IMR-90 (cell line): ENCODE results near the gene IRAK3. TPM values are rescaled to one million over a fixed set of nuclear protein-coding genes. Genes with fewer than 3 reads are reported as not detected.

Source experiments
- ATAC-seq: fragments of 200-7000 bp; cut with Tn5 transposase; 2 replicates; pipeline ENCODE4 v1.9.1; 2020; ENCODE audit warnings: low read depth, mild to moderate bottlenecking, moderate library complexity
- BruUV-seq: library from RNA; stranded (reverse); fragments of 400-500 nt; replicated peaks from 2 replicates; lab custom pipeline; 2021; lab: Mats Ljungman, UMichigan
- CTCF ChIA-PET: fragments of 300-600 bp; formaldehyde crosslinking; extraction: SDS; loops from one replicate; lab custom pipeline; 2021; ENCODE audit warnings: antibody characterized with exemption; lab: Yijun Ruan, JAX
- POLR2A ChIA-PET: fragments of 300-600 bp; sonication (Branson Sonifier 250); formaldehyde crosslinking; loops from one replicate; lab custom pipeline; 2022; ENCODE audit warnings: antibody characterized with exemption; ENCODE audit not compliant: unreplicated experiment; lab: Charles Lee
- DNase-seq: peaks from one replicate; pipeline ENCODE4 v3.0.0; 2013
- H2AFZ ChIP-seq: replicated peaks from 2 replicates; pipeline ENCODE3; 2013; ENCODE audit warnings: low read length, mild to moderate bottlenecking; ENCODE audit not compliant: poor library complexity
- H2AK5ac ChIP-seq: 2 replicates; pipeline ENCODE4 v1.6.1; 2013; ENCODE audit warnings: low read depth, low read length, inconsistent platforms
- H2AK9ac ChIP-seq: replicated peaks from 2 replicates; pipeline ENCODE3; 2013; ENCODE audit warnings: mild to moderate bottlenecking, low read depth, low read length, moderate library complexity; ENCODE audit not compliant: poor library complexity
- H2BK120ac ChIP-seq: 2 replicates; pipeline ENCODE4 v1.6.1; 2013; ENCODE audit warnings: low read depth, low read length, inconsistent platforms
- H2BK15ac ChIP-seq: 3 replicates; pipeline ENCODE4 v1.6.1; 2013; ENCODE audit warnings: low read depth, low read length, inconsistent platforms
- H2BK20ac ChIP-seq: 2 replicates; pipeline ENCODE4 v1.6.1; 2013; ENCODE audit warnings: low read depth, mild to moderate bottlenecking, inconsistent platforms, low read length, moderate library complexity
- H2BK5ac ChIP-seq: 2 replicates; pipeline ENCODE4 v1.6.1; 2013; ENCODE audit warnings: mild to moderate bottlenecking, low read depth, low read length, inconsistent platforms; ENCODE audit not compliant: poor library complexity, severe bottlenecking
- H3K14ac ChIP-seq: replicated peaks from 2 replicates; pipeline ENCODE4 v1.6.1; 2013; ENCODE audit warnings: low read depth, low read length, inconsistent platforms
- H3K18ac ChIP-seq: 2 replicates; pipeline ENCODE4 v1.6.1; 2013; ENCODE audit warnings: low read depth, low read length, control low read depth
- H3K23ac ChIP-seq: 2 replicates; pipeline ENCODE4 v1.6.1; 2013; ENCODE audit warnings: low read depth, low read length, inconsistent platforms
- H3K27ac ChIP-seq: 2 replicates; pipeline ENCODE4 v1.5.1; 2013; ENCODE audit warnings: mild to moderate bottlenecking, control low read depth, low read length; ENCODE audit not compliant: insufficient read depth
- H3K27me3 ChIP-seq: 2 replicates; pipeline ENCODE4 v1.6.1; 2013; ENCODE audit warnings: low read length; ENCODE audit not compliant: control insufficient read depth, insufficient read depth
- H3K36me3 ChIP-seq: 2 replicates; pipeline ENCODE4 v1.6.1; 2013; ENCODE audit warnings: low read length, mixed read lengths; ENCODE audit not compliant: control insufficient read depth, insufficient read depth
- H3K4ac ChIP-seq: 2 replicates; pipeline ENCODE4 v1.6.1; 2013; ENCODE audit warnings: low read depth, low read length, inconsistent platforms
- H3K4me1 ChIP-seq: 2 replicates; pipeline ENCODE4 v1.6.1; 2013; ENCODE audit warnings: low read length, mixed read lengths; ENCODE audit not compliant: control insufficient read depth, insufficient read depth
- H3K4me2 ChIP-seq: 2 replicates; pipeline ENCODE4 v1.6.1; 2013; ENCODE audit warnings: low read depth, mild to moderate bottlenecking, control low read depth, low read length, moderate library complexity
- H3K4me3 ChIP-seq: 2 replicates; pipeline ENCODE4 v1.5.1; 2013; ENCODE audit warnings: low read depth, mild to moderate bottlenecking, control low read depth, low read length, moderate library complexity; ENCODE audit not compliant: insufficient read depth
- H3K56ac ChIP-seq: 2 replicates; pipeline ENCODE4 v1.6.1; 2013; ENCODE audit warnings: low read length, inconsistent platforms; ENCODE audit not compliant: insufficient read depth; ENCODE audit errors: extremely low read depth
- H3K79me1 ChIP-seq, 2 experiments: 2 replicates each; pipeline ENCODE4 v1.6.1; 2013; ENCODE audit warnings: low read length in 2 of 2, inconsistent platforms in 1 of 2, low read depth in 1 of 2
- H3K9ac ChIP-seq: 2 replicates; pipeline ENCODE4 v1.6.1; 2013; ENCODE audit warnings: low read depth, low read length, control low read depth
- H3K9me1 ChIP-seq: 2 replicates; pipeline ENCODE4 v1.6.1; 2013; ENCODE audit warnings: low read length, inconsistent platforms; ENCODE audit not compliant: insufficient read depth
- H3K9me3 ChIP-seq: 2 replicates; pipeline ENCODE4 v1.6.1; 2013; ENCODE audit warnings: low read length; ENCODE audit not compliant: control insufficient read depth, insufficient read depth
- H4K20me1 ChIP-seq: 2 replicates; pipeline ENCODE4 v1.6.1; 2013; ENCODE audit warnings: low read length, inconsistent platforms; ENCODE audit not compliant: insufficient read depth
- H4K5ac ChIP-seq: 2 replicates; pipeline ENCODE4 v1.6.1; 2013; ENCODE audit warnings: mild to moderate bottlenecking, low read depth, low read length, control low read depth
- H4K8ac ChIP-seq, 2 experiments: 2 replicates each; pipeline ENCODE4 v1.6.1; 2013; ENCODE audit warnings: low read depth in 2 of 2, low read length in 2 of 2, control low read depth in 1 of 2, inconsistent platforms in 1 of 2
- H4K91ac ChIP-seq: 2 replicates; pipeline ENCODE4 v1.6.1; 2013; ENCODE audit warnings: low read depth, low read length, inconsistent platforms; ENCODE audit not compliant: insufficient read depth
- BHLHE40 ChIP-seq: fragments of 150-350 bp; IDR thresholded peaks from 2 replicates; pipeline ENCODE4 v1.6.1; 2016; ENCODE audit warnings: mild to moderate bottlenecking, low read depth, low read length
- CEBPB ChIP-seq: IDR thresholded peaks from 2 replicates; pipeline ENCODE4 v1.6.1; 2012; ENCODE audit warnings: low read depth, low read length, improper control_type of control experiment
- CHD1 ChIP-seq: IDR thresholded peaks from 2 replicates; pipeline ENCODE4 v1.6.1; 2012; ENCODE audit warnings: low read depth, low read length, improper control_type of control experiment
- ELK1 ChIP-seq: fragments of 150-350 bp; IDR thresholded peaks from 2 replicates; pipeline ENCODE4 v1.6.1; 2016; ENCODE audit warnings: low read depth, mild to moderate bottlenecking, low read length, moderate library complexity, borderline replicate concordance
- MAFK ChIP-seq: IDR thresholded peaks from 2 replicates; pipeline ENCODE4 v1.6.1; 2012; ENCODE audit warnings: low read depth, low read length, improper control_type of control experiment
- MAZ ChIP-seq: IDR thresholded peaks from 2 replicates; pipeline ENCODE4 v1.6.1; 2012; ENCODE audit warnings: low read depth, mild to moderate bottlenecking, low read length, improper control_type of control experiment, moderate library complexity, borderline replicate concordance
- MXI1 ChIP-seq: IDR thresholded peaks from 2 replicates; pipeline ENCODE4 v1.6.1; 2012; ENCODE audit warnings: low read depth, mild to moderate bottlenecking, low read length, moderate library complexity, borderline replicate concordance
- NFE2L2 ChIP-seq: fragments of 150-350 bp; IDR thresholded peaks from 2 replicates; pipeline ENCODE4 v1.6.1; 2016; ENCODE audit warnings: low read depth, mild to moderate bottlenecking, low read length
- POLR2A ChIP-seq: IDR thresholded peaks from 2 replicates; pipeline ENCODE4 v1.6.1; 2012; ENCODE audit warnings: mild to moderate bottlenecking, low read depth, low read length
- RCOR1 ChIP-seq: IDR thresholded peaks from 2 replicates; pipeline ENCODE4 v1.6.1; 2012; ENCODE audit warnings: mild to moderate bottlenecking, low read length, improper control_type of control experiment; ENCODE audit not compliant: insufficient replicate concordance
- RFX5 ChIP-seq: IDR thresholded peaks from 2 replicates; pipeline ENCODE4 v1.8.0; 2012; ENCODE audit warnings: low read depth, mild to moderate bottlenecking, low read length, moderate library complexity
- USF2 ChIP-seq: fragments of 150-350 bp; IDR thresholded peaks from 2 replicates; pipeline ENCODE4 v1.6.1; 2017; ENCODE audit warnings: mild to moderate bottlenecking, antibody characterized with exemption, low read length, low read depth
- WGBS, 2 experiments: methylation state at CpG; one replicate each; pipeline versions ENCODE4 v1.1.5 to v1.1.7; 2013; ENCODE audit warnings: missing lambda C conversion rate in 2 of 2; ENCODE audit not compliant: insufficient read length in 1 of 2; ENCODE audit errors: extremely low coverage in 2 of 2; 5-methylcytosine and 5-hydroxymethylcytosine counted together
- dilution Hi-C: fragments of 300-500 bp; cut with HindIII; formaldehyde crosslinking; loops from one replicate; pipeline ENCODE4 v1.14.3; 2018; ENCODE audit warnings: low sequenced_read_pairs; ENCODE audit not compliant: unreplicated experiment
- in situ Hi-C: fragments of 300-500 bp; cut with MboI; formaldehyde crosslinking; loops from 3 replicates; pipeline ENCODE4 v1.14.3; 2019; ENCODE audit warnings: low sequenced_read_pairs, inconsistent platforms, mixed read lengths
- intact Hi-C: fragments of 100-400 bp; cut with micrococcal nuclease; formaldehyde crosslinking; loops from 2 replicates; pipeline ENCODE4 v1.10.0; 2022
- polyA plus RNA-seq, 3 experiments: library from polyadenylated mRNA; depleted of rRNA; stranded (reverse); fragments of >200 nt; gene quantifications; 2 replicates each; pipeline ENCODE4 v1.2.3, GENCODE V29; 2012; ENCODE audit warnings: low replicate concordance in 1 of 3
- total RNA-seq: library from RNA; depleted of rRNA; stranded (reverse); fragments of >200 nt; gene quantifications from 2 replicates; pipeline ENCODE4 v1.2.3, GENCODE V29; 2012

Gene IRAK3
- total and polyA plus RNA-seq, 2 of the 4 experiments (the other 2 are of a cell fraction), result 0.53 to 0.72 TPM

GRCh38 chr12:66282244-66282643 lies 93.2 kb downstream of the IRAK3 start:
- dilution Hi-C loops, result no loop called here
- Histone ChIP-seq H4K8ac (no peak overlapping the region), H3K27me3 (peaks cover 17% of the 10 kb centered on the region), H2BK20ac (no peak overlapping the region), H3K79me1 (no peaks in the 10 kb centered on the region), H3K36me3 (no peaks in the 10 kb centered on the region), H3K4me2 (no peak overlapping the region), H2AK9ac (no peak overlapping the region), H2BK15ac (no peak overlapping the region), H4K20me1 (no peaks in the 10 kb centered on the region), H2AFZ (no peak overlapping the region), H3K56ac (no peak overlapping the region), H3K9me1 (no peaks in the 10 kb centered on the region), H3K18ac (no peak overlapping the region), H3K23ac (no peak overlapping the region), H4K91ac (no peak overlapping the region), H3K9me3 (no peaks in the 10 kb centered on the region), H3K27ac (no peak overlapping the region), H3K4me1 (no peaks in the 10 kb centered on the region), H3K9ac (no peak overlapping the region), H4K5ac (no peak overlapping the region), H2BK120ac (no peak overlapping the region), H3K4me3 (no peak overlapping the region), H3K4ac (no peak overlapping the region), H3K14ac (no peak overlapping the region), H2BK5ac (no peak overlapping the region), H2AK5ac (no peak overlapping the region)
- intact Hi-C loops, result no loop called here
- TF ChIP-seq MXI1, result no peak
- no peak for TF ChIP-seq MAFK
- TF ChIP-seq POLR2A, result no peak
- no peak for TF ChIP-seq USF2
- TF ChIP-seq RFX5, result no peak
- no peak for TF ChIP-seq BHLHE40
- no peak for TF ChIP-seq ELK1
- TF ChIP-seq RCOR1, result no peak
- no peak for TF ChIP-seq MAZ
- no peak for TF ChIP-seq NFE2L2
- TF ChIP-seq CHD1, result no peak
- no peak for TF ChIP-seq CEBPB
- no peak for ATAC-seq
- no CpG with 5 or more reads among the region's 3 CpGs for WGBS, 2 experiments
- no peak for DNase-seq
- in situ Hi-C loops, result no loop called here
- BruUV-seq, result no TSS peak
- ChIA-PET CTCF (interaction anchor here (0.6 kb wide), 1 partner anchor 13 kb away, joined by 3 read pairs; no protein-coding TSS in a partner anchor), POLR2A (no interaction called here)
